AG09309 (cell line): ENCODE measurements around the gene ATAD3B.
"Not testable (repeated sequence)": the region's sequence is repeated elsewhere in the genome, so short reads cannot be mapped to it uniquely, and the experiment has no call there.

Experiments used
- DNase-seq: peaks from one replicate; pipeline ENCODE4 v3.0.0-alpha.2; 2010; ENCODE audit warnings: low read depth
- H3K4me3 ChIP-seq: 2 replicates; pipeline ENCODE4 v1.5.1; 2011; ENCODE audit warnings: mild to moderate bottlenecking, low read depth, low read length, moderate library complexity; ENCODE audit not compliant: control insufficient read depth
- CTCF ChIP-seq: IDR thresholded peaks from 2 replicates; pipeline ENCODE4 v1.5.1; 2011; ENCODE audit warnings: mild to moderate bottlenecking, low read depth, low read length, inconsistent platforms; ENCODE audit not compliant: insufficient read depth, control insufficient read depth; ENCODE audit errors: missing control alignments

ATAD3B gene

GRCh38 chr1:1452882-1453281, 18.7 kb upstream of the ATAD3B start:
- DNase-seq = no peak
- TF ChIP-seq CTCF = no peak
- H3K4me3 ChIP-seq = no peak overlapping the region

GRCh38 chr1:1454286-1455056, 17.1 kb upstream of the ATAD3B start:
- DNase-seq, H3K4me3 ChIP-seq: not testable (repeated sequence)

GRCh38 chr1:1455366-1455884, 16.1 kb upstream of the ATAD3B start:
- no peak overlapping the region for H3K4me3 ChIP-seq
- DNase-seq = no peak
- no peak for TF ChIP-seq CTCF

- not testable (repeated sequence) for H3K4me3 ChIP-seq, DNase-seq
These were observed 15.6 kb upstream of the ATAD3B start for GRCh38 chr1:1455934-1456333.

GRCh38 chr1:1456683-1457255, 14.8 kb upstream of the ATAD3B start:
- H3K4me3 ChIP-seq, DNase-seq: not testable (repeated sequence)

- not testable (repeated sequence) for H3K4me3 ChIP-seq, DNase-seq
These were observed 12.4 kb upstream of the ATAD3B start for GRCh38 chr1:1459156-1459555.

GRCh38 chr1:1459711-1460110, 11.9 kb upstream of the ATAD3B start:
- not testable (repeated sequence) for H3K4me3 ChIP-seq, DNase-seq

- no peak for DNase-seq
- H3K4me3 ChIP-seq = no peak overlapping the region
- no peak for TF ChIP-seq CTCF
These were observed 10.9 kb upstream of the ATAD3B start for GRCh38 chr1:1460540-1461130.

GRCh38 chr1:1461721-1462317, 9.7 kb upstream of the ATAD3B start:
- TF ChIP-seq CTCF = no peak
- no peak overlapping the region for H3K4me3 ChIP-seq
- DNase-seq = no peak
